Myometrial cell (primary cell): ENCODE results near the gene TPSD1. TPM values are rescaled to one million over a fixed set of nuclear protein-coding genes. Genes with fewer than 3 reads are reported as not detected.

Experiments
- total RNA-seq: library from RNA; depleted of rRNA; stranded (reverse); fragments of >200 nt; gene quantifications from 2 replicates; pipeline ENCODE4 v1.2.3, GENCODE V29; 2015

TPSD1 gene
- total RNA-seq = not detected in 2 replicates

GRCh38 chr16:1255276-1256122 lies at the start of gene TPSD1:
Gene TPSD1 (plus strand): TSS chr16:1256069. CDS start chr16:1256281, 212 bp downstream.

GRCh38 chr16:1225051-1225451 lies 30.8 kb upstream of the TPSD1 start, which contains the start of gene TPSG1:
Gene TPSG1 (minus strand): TSS chr16:1225268. CDS start chr16:1225252, 16 bp downstream.

GRCh38 chr16:1230084-1230470 lies 25.8 kb upstream of the TPSD1 start, which contains the start of gene TPSB2:
Gene TPSB2 (minus strand): TSS chr16:1230184. CDS start chr16:1229951, 233 bp downstream.

GRCh38 chr16:1240436-1240835 lies 15.4 kb upstream of the TPSD1 start, which contains the start of gene TPSAB1:
Gene TPSAB1 (plus strand): TSS chr16:1240705. CDS start chr16:1240939, 234 bp downstream.

Other genes starting within 250 kb of the TPSD1 start
- gene SSTR5, start 183.3 kb upstream of the TPSD1 start, total RNA-seq = not detected in 2 replicates
- not detected in 2 replicates for gene C1QTNF8, start 159.8 kb upstream of the TPSD1 start, total RNA-seq
- 8.7 and 9.2 TPM in 2 replicates for gene CACNA1H, start 103.0 kb upstream of the TPSD1 start, total RNA-seq
- not detected in 2 replicates for gene TPSG1, start 30.8 kb upstream of the TPSD1 start, total RNA-seq
- gene TPSB2, start 25.9 kb upstream of the TPSD1 start, total RNA-seq = not detected in 2 replicates
- not detected in 2 replicates for gene TPSAB1, start 15.4 kb upstream of the TPSD1 start, total RNA-seq
- gene UBE2I, start 53.6 kb downstream of the TPSD1 start, total RNA-seq = 69.6 and 90.8 TPM in 2 replicates
- 0.53 and 1.4 TPM in 2 replicates for gene BAIAP3, start 77.6 kb downstream of the TPSD1 start, total RNA-seq
- gene TSR3, start 95.8 kb downstream of the TPSD1 start, total RNA-seq = 111 and 113 TPM in 2 replicates
- 34.7 and 62.6 TPM in 2 replicates for gene GNPTG, start 95.9 kb downstream of the TPSD1 start, total RNA-seq
- 5.8 and 10.4 TPM in 2 replicates for gene UNKL, start 158.6 kb downstream of the TPSD1 start, total RNA-seq
- 15.0 and 26.4 TPM in 2 replicates for gene UQCC4, start 164.7 kb downstream of the TPSD1 start, total RNA-seq
- not detected in 2 replicates for gene PERCC1, start 175.0 kb downstream of the TPSD1 start, total RNA-seq
- gene CCDC154, start 188.5 kb downstream of the TPSD1 start, total RNA-seq = not detected in 2 replicates
- 41.6 and 50.5 TPM in 2 replicates for gene CLCN7, start 219.0 kb downstream of the TPSD1 start, total RNA-seq
- 0.58 TPM in 1 of 2 replicates, not detected in the other for gene PTX4, start 232.9 kb downstream of the TPSD1 start, total RNA-seq
- 11.5 and 12.7 TPM in 2 replicates for gene TELO2, start 237.3 kb downstream of the TPSD1 start, total RNA-seq